HepG2 (cell line): ENCODE data around the gene NOL4L. TPM values are rescaled to one million over a fixed set of nuclear protein-coding genes. Genes with fewer than 3 reads are reported as not detected.
A peak's percentile ranks its signal among the peaks of the same experiment; 100 is the strongest.

Source experiments
- CCAR2 ChIP-seq: fragments of 200-400 bp; formaldehyde crosslinking; optimal IDR thresholded peaks from 2 replicates; pipeline ENCODE3; 2018; ENCODE audit warnings: low read depth, mild to moderate bottlenecking, low read length, moderate library complexity
- IRF2 ChIP-seq: IDR thresholded peaks from 2 replicates; pipeline ENCODE4 v1.6.1; 2018; ENCODE audit warnings: missing genetic modification reagents, missing compliant biosample characterization
- ISL2 ChIP-seq: sonication (generic); formaldehyde crosslinking; IDR thresholded peaks from 2 replicates; pipeline ENCODE4 v1.5.0; 2020; ENCODE audit warnings: missing genetic modification reagents
- JUND ChIP-seq: sonication (generic); formaldehyde crosslinking; IDR thresholded peaks from 2 replicates; pipeline ENCODE4 v1.8.0; 2022; ENCODE audit warnings: mild to moderate bottlenecking, missing genetic modification reagents
- KDM3A ChIP-seq: IDR thresholded peaks from 2 replicates; pipeline ENCODE4 v1.6.1; 2018; ENCODE audit warnings: low read depth, missing compliant biosample characterization
- NFATC3 ChIP-seq: sonication (generic); formaldehyde crosslinking; IDR thresholded peaks from 2 replicates; pipeline ENCODE4 v1.5.1; 2020; ENCODE audit warnings: mild to moderate bottlenecking, missing genetic modification reagents
- NR2F2 ChIP-seq: IDR thresholded peaks from 2 replicates; pipeline ENCODE4 v1.6.1; 2012; ENCODE audit warnings: low read depth, inconsistent platforms, borderline replicate concordance
- PCBP1 ChIP-seq: fragments of 200-400 bp; formaldehyde crosslinking; IDR thresholded peaks from 2 replicates; pipeline ENCODE4 v1.6.1; 2017; ENCODE audit warnings: mild to moderate bottlenecking, low read depth, low read length, borderline replicate concordance
- PHF8 ChIP-seq: sonication (generic); formaldehyde crosslinking; IDR thresholded peaks from 2 replicates; pipeline ENCODE4 v1.5.0; 2020; ENCODE audit warnings: missing genetic modification reagents
- SAP130 ChIP-seq: IDR thresholded peaks from 2 replicates; pipeline ENCODE4 v1.6.1; 2016; ENCODE audit warnings: low read depth
- SIN3A ChIP-seq: IDR thresholded peaks from 2 replicates; pipeline ENCODE4 v1.6.1; 2011; ENCODE audit warnings: low read depth, mild to moderate bottlenecking, control low read depth, low read length, borderline replicate concordance
- SNAPC2 ChIP-seq: sonication (generic); formaldehyde crosslinking; IDR thresholded peaks from 2 replicates; pipeline ENCODE4 v1.8.1; 2022; ENCODE audit warnings: mild to moderate bottlenecking, missing genetic modification reagents
- USF2 ChIP-seq, 2 experiments: sonication (generic) in 1 of 2; formaldehyde crosslinking in 1 of 2; IDR thresholded peaks; 2 replicates each; pipeline versions ENCODE4 v1.5.1 to v1.6.1; 2011 to 2020; ENCODE audit warnings: borderline replicate concordance in 1 of 2, low read depth in 1 of 2, low read length in 1 of 2, mild to moderate bottlenecking in 1 of 2, missing genetic modification reagents in 1 of 2, moderate library complexity in 1 of 2
- ZBTB34 ChIP-seq: sonication (generic); formaldehyde crosslinking; IDR thresholded peaks from 2 replicates; pipeline ENCODE4 v1.8.0; 2022; ENCODE audit warnings: mild to moderate bottlenecking, missing genetic modification reagents
- ZFP37 ChIP-seq: sonication (generic); formaldehyde crosslinking; IDR thresholded peaks from 2 replicates; pipeline ENCODE4 v1.4.0; 2020; ENCODE audit warnings: missing genetic modification reagents, borderline replicate concordance
- ZNF24 ChIP-seq: fragments of 450-650 bp; IDR thresholded peaks from 2 replicates; pipeline ENCODE4 v1.6.1; 2017; ENCODE audit warnings: antibody characterized with exemption, mild to moderate bottlenecking
- ZNF260 ChIP-seq: sonication (generic); formaldehyde crosslinking; IDR thresholded peaks from 2 replicates; pipeline ENCODE4 v1.4.0; 2020; ENCODE audit warnings: missing genetic modification reagents, low read depth, mild to moderate bottlenecking, borderline replicate concordance
- ZNF263 ChIP-seq: sonication (generic); formaldehyde crosslinking; IDR thresholded peaks from 2 replicates; pipeline ENCODE4 v1.4.0; 2020; ENCODE audit warnings: missing genetic modification reagents
- ZNF501 ChIP-seq: sonication (generic); formaldehyde crosslinking; IDR thresholded peaks from 2 replicates; pipeline ENCODE4 v1.5.1; 2020; ENCODE audit warnings: mild to moderate bottlenecking, moderate library complexity, missing genetic modification reagents
- ZNF546 ChIP-seq: sonication (generic); formaldehyde crosslinking; conservative IDR thresholded peaks from 2 replicates; pipeline ENCODE4 v1.8.1; 2023; ENCODE audit warnings: mild to moderate bottlenecking, missing genetic modification reagents
- ZNF567 ChIP-seq: sonication (generic); formaldehyde crosslinking; IDR thresholded peaks from 2 replicates; pipeline ENCODE4 v1.8.1; 2023; ENCODE audit warnings: mild to moderate bottlenecking, missing genetic modification reagents, borderline replicate concordance
- ZNF713 ChIP-seq: sonication (generic); formaldehyde crosslinking; IDR thresholded peaks from 2 replicates; pipeline ENCODE4 v1.4.0; 2020; ENCODE audit warnings: mild to moderate bottlenecking, missing genetic modification reagents
- polyA plus RNA-seq, 8 experiments: library from polyadenylated mRNA; depleted of rRNA in 3 of 8; stranded (reverse) in 7 of 8; unstranded in 1 of 8; fragments of >200 nt; fragmentation: Illumina TruSeq in 4 of 8; extraction: Trizol in 4 of 8; gene quantifications; 2 replicates each; pipeline versions ENCODE4 v1.2.1 to v1.2.3, GENCODE V29; 2011 to 2016; ENCODE audit warnings: low read depth in 4 of 8, missing spikeins in 1 of 8, mixed read lengths in 1 of 8; ENCODE audit not compliant: insufficient read depth in 1 of 8
- total RNA-seq, 5 experiments: library from RNA; depleted of rRNA; stranded (reverse); fragments of >200 nt; fragmentation: Illumina TruSeq; extraction: Trizol; gene quantifications; 2 replicates each; pipeline ENCODE4 v1.2.3, GENCODE V29; 2016; ENCODE audit warnings: low read depth in 1 of 5
- TF ChIP-seq, protein P1 (sequence below), 2 experiments: fragments of 450-650 bp in 1 of 2; sonication (generic) in 1 of 2; formaldehyde crosslinking; IDR thresholded peaks; 2 replicates each; pipeline versions ENCODE4 v1.5.0 to v1.8.0; 2020 to 2022; ENCODE audit warnings: mild to moderate bottlenecking in 1 of 2, missing genetic modification reagents in 1 of 2
- TF ChIP-seq, protein P2 (sequence below), 2 experiments: sonication (generic) in 1 of 2; formaldehyde crosslinking in 1 of 2; IDR thresholded peaks; 2 replicates each; pipeline versions ENCODE4 v1.4.0 to v1.6.1; 2018 to 2020; ENCODE audit warnings: missing genetic modification reagents in 2 of 2, borderline replicate concordance in 1 of 2, low read depth in 1 of 2, mild to moderate bottlenecking in 1 of 2, missing biosample characterization in 1 of 2

NOL4L gene
- total and polyA plus RNA-seq, 2 of the 13 experiments (the other 11 are each of a cell fraction or from before 2014, with no cell fraction given), result 16.6 to 35.4 TPM

GRCh38 chr20:32474009-32474716 is 111.0 kb downstream of the NOL4L start (continued):
- TF ChIP-seq, protein P1, sequence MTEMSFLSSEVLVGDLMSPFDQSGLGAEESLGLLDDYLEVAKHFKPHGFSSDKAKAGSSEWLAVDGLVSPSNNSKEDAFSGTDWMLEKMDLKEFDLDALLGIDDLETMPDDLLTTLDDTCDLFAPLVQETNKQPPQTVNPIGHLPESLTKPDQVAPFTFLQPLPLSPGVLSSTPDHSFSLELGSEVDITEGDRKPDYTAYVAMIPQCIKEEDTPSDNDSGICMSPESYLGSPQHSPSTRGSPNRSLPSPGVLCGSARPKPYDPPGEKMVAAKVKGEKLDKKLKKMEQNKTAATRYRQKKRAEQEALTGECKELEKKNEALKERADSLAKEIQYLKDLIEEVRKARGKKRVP (CRISPR knock-in tag; IDR thresholded peaks at IDR 0.05), result no peak
- TF ChIP-seq ISL2, result no peak
- TF ChIP-seq JUND (CRISPR knock-in tag), result no peak
- no peak for TF ChIP-seq ZNF263
- no peak for TF ChIP-seq ZNF24
- no peak; the same call in 1 of the 2 replicates for TF ChIP-seq PHF8 (CRISPR knock-in tag)
- TF ChIP-seq ZBTB34 (CRISPR knock-in tag), result no peak; the same call in 1 of the 2 replicates
- TF ChIP-seq NFATC3, result no peak; the same call in 1 of the 2 replicates
- TF ChIP-seq SIN3A, result no peak
- TF ChIP-seq USF2 (IDR thresholded peaks at IDR 0.05; ENCODE audit: low read depth, low read length), result no peak; the same call in 1 of the 2 replicates
- 0 out of 2 replicates have a peak, but pooled peaks have one; percentile 54 for TF ChIP-seq USF2 (CRISPR knock-in tag; IDR thresholded peaks at IDR 0.05; ENCODE audit: borderline replicate concordance)
- no peak for TF ChIP-seq ZNF501 (CRISPR knock-in tag)
- TF ChIP-seq IRF2, result no peak
- no peak for TF ChIP-seq ZFP37 (CRISPR knock-in tag)
- no peak for TF ChIP-seq CCAR2
- TF ChIP-seq, protein P2, sequence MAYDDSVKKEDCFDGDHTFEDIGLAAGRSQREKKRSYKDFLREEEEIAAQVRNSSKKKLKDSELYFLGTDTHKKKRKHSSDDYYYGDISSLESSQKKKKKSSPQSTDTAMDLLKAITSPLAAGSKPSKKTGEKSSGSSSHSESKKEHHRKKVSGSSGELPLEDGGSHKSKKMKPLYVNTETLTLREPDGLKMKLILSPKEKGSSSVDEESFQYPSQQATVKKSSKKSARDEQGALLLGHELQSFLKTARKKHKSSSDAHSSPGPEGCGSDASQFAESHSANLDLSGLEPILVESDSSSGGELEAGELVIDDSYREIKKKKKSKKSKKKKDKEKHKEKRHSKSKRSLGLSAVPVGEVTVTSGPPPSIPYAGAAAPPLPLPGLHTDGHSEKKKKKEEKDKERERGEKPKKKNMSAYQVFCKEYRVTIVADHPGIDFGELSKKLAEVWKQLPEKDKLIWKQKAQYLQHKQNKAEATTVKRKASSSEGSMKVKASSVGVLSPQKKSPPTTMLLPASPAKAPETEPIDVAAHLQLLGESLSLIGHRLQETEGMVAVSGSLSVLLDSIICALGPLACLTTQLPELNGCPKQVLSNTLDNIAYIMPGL (CRISPR knock-in tag; IDR thresholded peaks at IDR 0.05; ENCODE audit: borderline replicate concordance in 1 of 2, low read depth in 1 of 2), result no peak; a peak in 1 of 4 replicates
- TF ChIP-seq ZNF546 (CRISPR knock-in tag), result no peak
- TF ChIP-seq SAP130 (CRISPR knock-in tag), result no peak
- no peak for TF ChIP-seq ZNF260 (CRISPR knock-in tag)
- peak; percentile 42; the same call in 1 of the 2 replicates for TF ChIP-seq PCBP1
- TF ChIP-seq ZNF567, result peak; percentile 44; the same call in 1 of the 2 replicates
- TF ChIP-seq SNAPC2 (CRISPR knock-in tag), result no peak
- TF ChIP-seq KDM3A (CRISPR knock-in tag), result no peak
- TF ChIP-seq NR2F2, result no peak
- TF ChIP-seq ZNF713 (CRISPR knock-in tag), result no peak
